OCI-LY1 (cell line): ENCODE measurements around the gene POLR2F.
A peak's percentile ranks its signal among the peaks of the same experiment; 100 is the strongest.

Source experiments
- H2AFZ ChIP-seq: fragments of 200-600 bp; sonication (generic), shearing (Covaris generic); 2 replicates; pipeline ENCODE4 v1.6.0; 2014; ENCODE audit warnings: antibody characterized with exemption, mild to moderate bottlenecking, low read length
- H3F3A ChIP-seq: fragments of 200-600 bp; sonication (generic), shearing (Covaris generic); 2 replicates; pipeline ENCODE4 v1.6.0; 2014; ENCODE audit warnings: mild to moderate bottlenecking, antibody characterized with exemption, low read length, moderate library complexity; ENCODE audit not compliant: insufficient read depth
- H3K27ac ChIP-seq: fragments of 200-600 bp; sonication (generic); 2 replicates; pipeline ENCODE4 v1.5.1; 2014; ENCODE audit warnings: low read length, mixed run types, mild to moderate bottlenecking, low read depth; ENCODE audit not compliant: poor library complexity, severe bottlenecking
- H3K27me3 ChIP-seq: fragments of 200-600 bp; sonication (generic); 2 replicates; pipeline ENCODE4 v1.6.0; 2014; ENCODE audit warnings: antibody characterized with exemption, mild to moderate bottlenecking, low read length, moderate library complexity; ENCODE audit not compliant: insufficient read depth
- H3K36me3 ChIP-seq: fragments of 200-600 bp; sonication (generic); 2 replicates; pipeline ENCODE4 v1.6.1; 2014; ENCODE audit warnings: mild to moderate bottlenecking, antibody characterized with exemption, low read length, moderate library complexity, mixed read lengths; ENCODE audit not compliant: insufficient read depth
- H3K4me1 ChIP-seq: fragments of 200-600 bp; sonication (generic); 2 replicates; pipeline ENCODE4 v1.5.1; 2014; ENCODE audit warnings: mild to moderate bottlenecking, low read length, moderate library complexity; ENCODE audit not compliant: insufficient read depth, severe bottlenecking
- H3K4me2 ChIP-seq: fragments of 200-600 bp; sonication (generic), shearing (Covaris generic); 2 replicates; pipeline ENCODE4 v1.6.1; 2014; ENCODE audit warnings: low read length
- H3K4me3 ChIP-seq: fragments of 200-600 bp; sonication (generic); 2 replicates; pipeline ENCODE4 v1.5.1; 2014; ENCODE audit warnings: low read length, low read depth, mild to moderate bottlenecking, mixed read lengths; ENCODE audit not compliant: poor library complexity, severe bottlenecking
- H3K79me2 ChIP-seq: fragments of 200-600 bp; shearing (Covaris generic); 2 replicates; pipeline ENCODE4 v1.6.1; 2016; ENCODE audit warnings: mixed run types, low read length, mixed read lengths; ENCODE audit not compliant: insufficient read depth
- H3K9ac ChIP-seq: fragments of 200-600 bp; sonication (generic), shearing (Covaris generic); 2 replicates; pipeline ENCODE4 v1.6.1; 2014; ENCODE audit warnings: mild to moderate bottlenecking, low read length, mixed read lengths
- H3K9me2 ChIP-seq: fragments of 200-600 bp; sonication (generic), shearing (Covaris generic); 2 replicates; pipeline ENCODE4 v1.6.1; 2014; ENCODE audit warnings: low read depth, mild to moderate bottlenecking, low read length, mixed read lengths
- H3K9me3 ChIP-seq: fragments of 200-600 bp; shearing (Covaris generic); 2 replicates; pipeline ENCODE4 v1.6.1; 2014; ENCODE audit warnings: low read length, mixed read lengths
- H4K20me1 ChIP-seq: fragments of 200-600 bp; sonication (generic), shearing (Covaris generic); 2 replicates; pipeline ENCODE4 v1.6.0; 2016; ENCODE audit warnings: mild to moderate bottlenecking, low read length; ENCODE audit not compliant: insufficient read depth
- EZH2 ChIP-seq: fragments of 200-600 bp; sonication (generic), shearing (Covaris generic); IDR thresholded peaks from 2 replicates; pipeline ENCODE4 v1.8.0; 2017; ENCODE audit warnings: borderline replicate concordance, mixed run types, mild to moderate bottlenecking, antibody characterized with exemption, low read length, moderate library complexity, mixed read lengths
- TF ChIP-seq, protein P1 (sequence below): fragments of 200-600 bp; sonication (generic), shearing (Covaris generic); IDR thresholded peaks from 2 replicates; pipeline ENCODE4 v1.5.1; 2017; ENCODE audit warnings: mild to moderate bottlenecking, antibody characterized with exemption, low read length, moderate library complexity, mixed read lengths

POLR2F gene

DNA sequence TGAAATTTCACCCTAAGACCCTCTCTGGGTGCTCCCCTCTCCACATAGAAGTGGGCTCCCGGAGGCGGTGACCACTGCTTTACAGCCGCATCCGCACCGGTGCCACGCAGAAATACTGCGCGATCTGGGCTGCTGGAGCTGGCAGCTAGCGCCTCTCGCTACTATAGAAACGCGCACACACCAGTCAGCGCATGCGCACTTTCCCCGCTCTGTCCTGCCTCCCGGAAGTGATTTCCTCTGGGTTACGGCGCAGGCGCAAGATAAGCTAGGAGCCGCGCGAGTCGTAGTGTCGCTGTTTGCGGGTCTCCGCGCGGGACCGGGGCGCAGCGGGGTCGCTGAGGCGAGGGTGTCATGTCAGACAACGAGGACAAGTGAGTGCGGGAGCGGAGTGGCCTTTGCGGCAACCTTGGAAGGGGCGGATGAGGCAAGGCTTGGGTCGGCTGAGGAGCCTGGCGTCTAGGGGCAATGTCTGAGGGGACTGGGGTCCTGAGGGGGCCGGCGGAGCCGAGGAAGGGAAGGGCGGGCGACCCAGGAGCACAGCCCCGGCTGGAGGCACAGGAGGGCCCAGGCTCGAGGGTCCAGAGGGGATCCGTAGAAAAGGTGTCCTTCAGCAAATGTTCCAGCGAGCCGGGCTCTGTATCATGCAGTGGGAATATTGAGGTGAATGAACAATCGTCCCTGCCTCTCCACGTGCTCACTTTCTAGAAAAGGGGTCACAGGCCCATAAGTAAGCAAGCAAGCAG lies at the start of gene POLR2F, which contains the start of gene C22orf23:
TSS of gene POLR2F (plus strand) at position 263 of the 743 bp plus-strand sequence. CDS start at position 352, 89 bp downstream.
TSS of gene C22orf23 (minus strand) at position 165 of the 743 bp plus-strand sequence. CDS start 452 bp downstream, outside the sequence.
- Histone ChIP-seq H4K20me1 (no peaks in the 10 kb centered on the region), H3K4me3 (peak within 1 kb of the TSS; percentile 95), H3K4me2 (peak within 1 kb of the TSS; percentile 79), H3K27ac (no peak within 1 kb of the TSS), H3K9ac (peak within 1 kb of the TSS; percentile 92), H3K36me3 (peaks cover 20% of the 10 kb centered on the region), H3K27me3 (no peaks in the 10 kb centered on the region), H3F3A (no peaks in the 10 kb centered on the region), H3K79me2 (peaks cover 11% of the 10 kb centered on the region), H2AFZ (no peak within 1 kb of the TSS), H3K4me1 (peaks cover 20% of the 10 kb centered on the region), H3K9me2 (no peaks in the 10 kb centered on the region), H3K9me3 (no peaks in the 10 kb centered on the region)
- TF ChIP-seq, protein P1, sequence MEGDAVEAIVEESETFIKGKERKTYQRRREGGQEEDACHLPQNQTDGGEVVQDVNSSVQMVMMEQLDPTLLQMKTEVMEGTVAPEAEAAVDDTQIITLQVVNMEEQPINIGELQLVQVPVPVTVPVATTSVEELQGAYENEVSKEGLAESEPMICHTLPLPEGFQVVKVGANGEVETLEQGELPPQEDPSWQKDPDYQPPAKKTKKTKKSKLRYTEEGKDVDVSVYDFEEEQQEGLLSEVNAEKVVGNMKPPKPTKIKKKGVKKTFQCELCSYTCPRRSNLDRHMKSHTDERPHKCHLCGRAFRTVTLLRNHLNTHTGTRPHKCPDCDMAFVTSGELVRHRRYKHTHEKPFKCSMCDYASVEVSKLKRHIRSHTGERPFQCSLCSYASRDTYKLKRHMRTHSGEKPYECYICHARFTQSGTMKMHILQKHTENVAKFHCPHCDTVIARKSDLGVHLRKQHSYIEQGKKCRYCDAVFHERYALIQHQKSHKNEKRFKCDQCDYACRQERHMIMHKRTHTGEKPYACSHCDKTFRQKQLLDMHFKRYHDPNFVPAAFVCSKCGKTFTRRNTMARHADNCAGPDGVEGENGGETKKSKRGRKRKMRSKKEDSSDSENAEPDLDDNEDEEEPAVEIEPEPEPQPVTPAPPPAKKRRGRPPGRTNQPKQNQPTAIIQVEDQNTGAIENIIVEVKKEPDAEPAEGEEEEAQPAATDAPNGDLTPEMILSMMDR = no peak
- no peak for TF ChIP-seq EZH2

DNA sequence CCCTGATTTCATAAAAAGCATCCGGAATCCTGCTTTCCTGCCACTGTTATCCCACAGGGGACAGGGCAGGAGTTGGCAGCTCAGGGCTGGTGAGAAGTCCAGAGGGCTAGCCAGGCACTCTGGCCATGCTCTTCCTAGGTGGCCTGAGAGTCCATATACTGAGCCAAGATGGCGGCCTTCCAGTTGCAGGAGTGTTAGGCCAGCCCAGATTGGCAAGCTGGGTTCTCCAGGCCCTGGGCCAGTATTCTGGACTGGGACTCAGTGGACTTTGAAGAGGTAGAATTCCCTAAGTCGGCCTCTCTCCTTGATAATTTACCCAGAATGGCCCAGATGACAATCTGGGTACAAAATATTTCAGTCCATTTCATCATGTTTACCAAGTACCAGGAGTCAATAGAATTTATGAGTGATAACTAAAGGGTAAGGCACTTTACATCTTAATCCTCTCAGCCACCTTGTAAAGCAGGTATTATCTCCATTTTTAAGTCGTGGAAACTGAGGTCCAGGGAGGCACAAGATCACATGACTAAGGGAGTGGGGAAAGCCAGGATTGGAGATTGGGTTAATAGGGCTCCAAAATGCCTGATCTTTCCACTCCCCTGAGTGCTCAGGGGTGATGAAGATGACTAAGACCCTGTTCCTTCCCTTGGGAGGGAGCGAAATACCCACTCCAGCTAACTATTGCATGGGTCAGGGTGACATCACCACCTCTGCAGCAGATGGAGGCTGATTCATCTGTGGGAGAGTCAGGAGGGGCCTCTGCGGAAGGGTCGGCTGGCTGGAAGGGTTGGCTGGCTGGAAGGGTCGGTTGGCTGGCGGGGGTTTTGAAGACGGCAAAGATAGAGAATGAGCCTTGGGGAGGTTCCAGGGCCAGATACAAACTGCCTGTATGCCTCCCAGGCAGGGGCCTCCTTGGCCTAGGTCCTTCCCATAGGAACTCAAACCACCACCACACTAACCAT lies 48.6 kb upstream of the POLR2F start:
- peak overlapping the region; percentile 91 for H3K4me2 ChIP-seq

More for the DNA sequence above, 48.6 kb upstream of the POLR2F start:
- TF ChIP-seq, protein P1 = no peak
- no peak for TF ChIP-seq EZH2
- H3K36me3 ChIP-seq = no peaks in the 10 kb centered on the region
- no peak overlapping the region for H2AFZ ChIP-seq
- no peaks in the 10 kb centered on the region for H3K27me3 ChIP-seq
- peaks cover 19% of the 10 kb centered on the region for H3K4me1 ChIP-seq
- H3K79me2 ChIP-seq = no peaks in the 10 kb centered on the region
- H3K9me2 ChIP-seq = no peaks in the 10 kb centered on the region
- peak overlapping the region; percentile 72; the same call in 1 of the 2 replicates for H3K9ac ChIP-seq
- peak overlapping the region; percentile 72 for H3K4me3 ChIP-seq
- H3K27ac ChIP-seq = no peak overlapping the region
- no peaks in the 10 kb centered on the region for H4K20me1 ChIP-seq
- no peaks in the 10 kb centered on the region; the same call in 1 of the 2 replicates for H3F3A ChIP-seq
- no peaks in the 10 kb centered on the region for H3K9me3 ChIP-seq
